CD4-positive, alpha-beta T cell treated with Interferon gamma for 1 hour (primary cell): ENCODE results near the gene UBD.

Experiments used
- DNase-seq: peaks from one replicate; pipeline ENCODE4 v3.0.0-alpha.2; 2020

Gene UBD

DNA sequence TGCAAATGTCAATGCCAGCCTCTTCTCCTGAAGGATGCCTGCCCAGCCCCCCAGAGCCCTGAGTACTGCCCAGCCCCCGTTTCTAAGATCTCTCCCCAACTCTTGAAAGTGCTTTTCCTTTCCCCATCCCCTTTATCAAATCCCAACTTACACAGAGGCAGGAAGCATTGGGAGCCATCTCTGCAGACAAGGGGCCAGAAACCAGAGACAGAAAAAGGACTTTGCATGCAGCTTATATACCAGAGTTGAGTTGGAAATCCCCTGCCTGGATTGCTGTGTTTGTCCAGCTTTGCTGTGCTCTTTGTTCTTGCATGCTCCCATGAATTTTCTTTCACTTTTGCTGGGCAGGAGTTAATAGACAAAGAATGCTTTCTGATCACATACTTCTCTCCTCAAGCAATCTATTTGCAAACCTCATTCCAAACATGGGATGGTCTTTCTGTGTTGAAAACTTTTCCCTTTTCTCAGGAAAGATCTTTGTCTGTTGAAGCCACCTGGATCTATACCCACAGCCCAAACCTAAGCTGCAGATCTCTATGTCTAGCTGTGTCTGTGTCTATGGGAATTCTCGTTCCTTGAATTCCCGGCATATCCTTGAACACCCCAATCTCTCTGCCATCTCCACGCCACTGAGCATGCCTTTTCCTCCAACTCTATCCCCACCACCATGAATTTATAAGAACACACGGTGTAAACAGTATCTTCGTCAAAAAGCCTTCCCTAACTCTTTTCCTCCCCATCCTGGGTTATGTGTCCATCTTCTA lies at the start of gene UBD:
Gene UBD (minus strand): TSS at position 209 of the 764 bp plus-strand sequence. CDS start 31 bp downstream, at position 178.
- DNase-seq, result no peak

GRCh38 chr6:29608131-29608530 lies 48.6 kb upstream of the UBD start:
- no peak for DNase-seq

GRCh38 chr6:29603930-29604329 lies 44.4 kb upstream of the UBD start:
- DNase-seq, result no peak

DNA sequence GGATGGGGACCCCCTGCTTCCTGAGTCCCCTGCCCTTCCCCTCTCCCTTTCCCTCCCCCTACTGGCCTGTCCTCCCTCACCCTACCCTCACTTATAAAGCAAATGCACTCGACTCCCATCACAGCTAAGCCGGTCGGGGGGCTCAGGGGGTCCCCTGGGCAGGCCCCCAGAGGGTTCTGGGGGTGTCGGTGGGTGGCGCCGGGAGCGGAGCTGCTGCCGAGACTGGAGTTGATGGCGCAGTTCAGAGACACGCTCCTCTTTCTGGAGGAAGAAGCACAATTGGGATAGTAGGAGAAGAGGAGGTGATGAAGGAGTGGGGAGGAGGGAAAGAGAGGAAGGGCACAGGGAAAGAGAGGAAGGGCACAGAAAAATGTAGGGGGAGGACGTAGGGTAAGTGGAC lies 43.9 kb upstream of the UBD start:
- no peak for DNase-seq

GRCh38 chr6:29602564-29603361 lies 43.2 kb upstream of the UBD start:
- DNase-seq, result no peak

GRCh38 chr6:29598172-29598747 lies 38.7 kb upstream of the UBD start:
- DNase-seq, result no peak

DNA sequence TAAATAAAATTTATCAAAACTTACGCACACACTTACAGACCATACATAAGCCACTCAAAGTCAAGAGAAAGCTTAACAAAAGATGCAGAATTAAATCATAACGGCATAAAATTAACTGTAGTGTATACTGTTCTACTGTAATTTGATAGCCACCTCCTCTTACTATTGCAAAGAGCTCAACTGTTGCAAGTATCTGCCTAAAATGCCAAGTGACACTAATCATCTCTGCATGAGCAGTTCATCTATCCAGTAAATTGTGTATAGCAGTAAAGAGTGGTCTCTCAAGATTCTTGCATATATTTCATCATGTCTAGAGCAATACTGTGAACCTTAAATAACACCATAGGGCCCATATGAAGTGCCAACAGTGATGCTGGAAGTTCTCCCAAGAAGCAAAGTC lies 37.7 kb upstream of the UBD start:
- DNase-seq, result no peak

DNA sequence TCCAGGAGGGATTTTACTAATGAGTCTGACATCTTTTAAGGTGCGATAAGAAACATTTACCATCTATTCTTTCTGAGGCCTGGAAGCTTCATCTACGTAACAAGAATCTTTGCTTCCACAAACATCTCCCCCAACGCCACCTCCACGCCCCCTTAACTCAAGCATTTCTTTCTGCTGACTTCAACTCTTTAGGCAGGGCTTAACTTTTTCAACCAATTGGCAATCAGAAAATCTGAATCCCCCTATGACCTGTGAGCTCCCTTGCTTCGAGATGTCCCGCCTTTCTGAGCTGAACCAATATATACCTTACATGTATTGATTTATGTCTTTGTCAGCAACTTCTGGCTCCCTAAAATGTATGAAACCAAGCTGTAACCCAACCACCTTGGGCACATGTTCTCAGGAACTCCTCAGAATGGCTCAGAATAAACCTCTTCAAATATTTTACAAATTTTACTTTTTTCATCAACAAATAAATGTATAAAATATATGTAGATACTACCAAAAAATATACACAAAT lies 36.9 kb upstream of the UBD start:
- DNase-seq, result no peak

GRCh38 chr6:29593199-29593855 lies 33.8 kb upstream of the UBD start:
- DNase-seq, result no peak

DNA sequence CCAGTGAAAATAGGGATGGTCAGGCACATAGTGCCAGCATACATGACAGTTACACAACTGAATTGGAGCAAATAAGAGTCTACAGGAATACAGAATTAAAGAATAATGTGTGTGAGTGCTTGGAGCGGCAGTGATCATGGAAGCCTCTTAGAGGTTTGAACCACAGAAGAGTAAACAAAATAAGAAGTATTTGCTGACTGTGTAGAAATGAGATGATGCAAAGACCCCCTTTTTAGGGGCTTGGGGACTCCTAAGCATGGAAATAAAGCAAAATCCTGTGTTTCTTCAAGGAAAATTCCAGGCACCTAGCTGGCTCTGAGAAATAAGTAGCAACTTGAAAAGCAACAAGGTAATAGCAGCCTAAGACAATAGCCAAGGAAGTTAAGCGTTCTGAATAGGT lies 32.1 kb upstream of the UBD start:
- DNase-seq, result no peak

GRCh38 chr6:29590218-29590808 lies 30.8 kb upstream of the UBD start:
- no peak for DNase-seq

DNA sequence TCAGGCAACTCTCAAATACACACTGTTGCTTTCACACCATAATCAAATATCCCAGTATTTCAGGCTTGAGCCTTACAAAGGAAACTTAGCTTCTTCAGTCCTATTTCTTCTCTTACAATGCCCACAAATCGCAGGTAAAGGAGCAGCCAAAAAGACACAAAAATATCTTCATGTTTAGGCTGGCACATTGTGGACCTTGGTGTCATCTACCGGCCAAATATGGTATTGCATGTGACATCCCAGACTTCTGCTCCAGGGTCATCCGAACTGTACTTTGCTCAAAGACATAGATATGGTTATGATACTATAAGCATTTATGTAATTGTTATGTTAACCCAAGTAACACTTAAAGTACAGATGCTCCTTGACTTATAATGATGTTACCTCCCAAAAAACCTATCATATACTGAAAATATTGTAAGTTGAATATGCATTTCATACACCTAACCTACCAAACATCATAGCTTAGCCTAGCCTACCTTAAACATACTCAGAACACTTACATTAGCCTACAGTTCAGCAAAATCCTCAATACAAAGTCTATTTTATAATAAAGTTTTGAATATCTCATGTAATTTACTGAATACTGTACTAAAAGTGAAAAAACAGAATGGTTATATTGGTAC lies 30.0 kb upstream of the UBD start:
- peak; percentile 32 for DNase-seq

DNA sequence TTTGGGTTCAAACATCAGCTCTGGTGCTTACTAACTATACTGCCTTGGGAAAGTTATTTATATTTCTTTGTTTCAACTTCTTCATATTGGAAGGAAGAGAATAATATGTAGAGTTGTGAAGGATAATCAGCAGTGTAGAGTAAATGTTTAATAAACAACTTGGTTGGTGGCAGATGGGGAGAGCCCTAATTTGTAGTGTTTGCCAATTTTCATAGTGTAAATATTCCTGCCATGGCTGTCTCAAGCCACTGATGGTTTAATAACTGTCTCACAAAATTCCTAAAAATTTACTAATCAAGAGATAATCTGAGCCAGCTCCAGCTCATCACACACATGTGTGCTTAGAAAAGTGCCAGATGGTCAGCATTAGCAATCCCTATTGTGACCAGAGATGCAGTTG lies 25.3 kb upstream of the UBD start, which contains the start of gene OR2H2:
Gene OR2H2 (plus strand): TSS at position 301 of the 400 bp plus-strand sequence. CDS start 2,824 bp downstream, outside the sequence.
- DNase-seq, result no peak

- no peak for DNase-seq
Observed at GRCh38 chr6:29577544-29577943, 18.0 kb upstream of the UBD start.

- no peak for DNase-seq
Observed at GRCh38 chr6:29576056-29576455, 16.5 kb upstream of the UBD start.

- DNase-seq, result no peak
Observed at GRCh38 chr6:29567991-29568390, 8.5 kb upstream of the UBD start.

- DNase-seq, result no peak
Observed at GRCh38 chr6:29567541-29567940, 8.0 kb upstream of the UBD start.

DNA sequence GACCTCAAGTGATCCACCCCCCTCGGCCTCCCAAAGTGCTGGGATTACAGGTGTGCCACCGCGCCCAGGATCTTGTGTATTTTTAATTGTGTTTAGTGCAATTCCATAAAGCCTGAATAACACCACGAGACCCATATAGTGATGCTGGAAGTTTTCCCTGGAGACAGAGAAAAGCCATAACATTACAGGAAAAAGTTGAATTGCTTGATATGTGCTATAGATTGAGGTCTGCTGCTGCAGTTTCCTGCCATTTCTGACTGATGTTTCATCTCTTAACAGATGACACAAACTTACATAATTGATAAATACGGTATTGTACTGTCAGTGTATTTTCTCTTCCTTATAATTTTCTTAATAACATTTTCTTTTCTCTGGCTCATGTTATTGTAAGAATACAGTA lies 7.3 kb upstream of the UBD start:
- no peak for DNase-seq

GRCh38 chr6:29564875-29565274 lies 5.3 kb upstream of the UBD start:
- DNase-seq, result no peak

GRCh38 chr6:29563435-29563965 lies 4.0 kb upstream of the UBD start:
- DNase-seq, result no peak

GRCh38 chr6:29561606-29562181 lies 2.2 kb upstream of the UBD start:
- no peak for DNase-seq
